Urothelium cell line (cell line): ENCODE results near the gene PRXL2A.
"Not testable (repeated sequence)": the region's sequence is repeated elsewhere in the genome, so short reads cannot be mapped to it uniquely, and the experiment has no call there.

Source experiments
- DNase-seq: peaks from one replicate; pipeline ENCODE4 v3.0.0; 2011; ENCODE audit warnings: low spot score, mixed read lengths
- FAIRE-seq: peaks from 2 replicates; lab custom pipeline; 2011; peaks lifted over from hg19 to GRCh38; lab: Jason Lieb, UNC

Gene PRXL2A

DNA sequence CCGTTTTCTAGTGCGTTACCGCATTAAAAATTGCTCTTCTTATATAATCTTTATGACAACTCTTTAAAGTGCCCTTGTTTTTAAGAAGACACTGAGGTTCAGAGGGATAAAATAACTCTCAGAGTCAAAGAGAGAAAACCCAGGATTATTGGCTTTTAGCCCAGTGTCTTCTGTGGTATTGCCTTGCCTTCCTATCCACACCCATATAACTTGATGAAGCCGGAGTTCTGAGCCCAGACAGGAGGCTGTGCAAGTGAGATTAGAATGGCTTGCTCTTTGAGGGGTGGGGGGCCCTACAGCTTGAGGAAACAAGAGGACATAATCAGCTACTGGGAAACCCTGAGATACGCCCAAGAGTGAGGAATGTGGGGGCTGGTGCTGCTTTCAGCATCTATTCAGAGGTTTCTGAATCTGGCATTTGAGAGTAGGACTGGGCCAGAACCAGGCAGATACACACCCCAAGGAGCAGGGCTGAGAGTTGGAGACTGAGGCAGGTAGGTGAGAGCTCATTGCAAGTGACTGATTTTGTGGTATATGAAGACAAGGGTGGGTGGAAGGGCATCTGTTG lies 2.3 kb downstream of the PRXL2A start:
- FAIRE-seq (no peak), DNase-seq (no peak)

DNA sequence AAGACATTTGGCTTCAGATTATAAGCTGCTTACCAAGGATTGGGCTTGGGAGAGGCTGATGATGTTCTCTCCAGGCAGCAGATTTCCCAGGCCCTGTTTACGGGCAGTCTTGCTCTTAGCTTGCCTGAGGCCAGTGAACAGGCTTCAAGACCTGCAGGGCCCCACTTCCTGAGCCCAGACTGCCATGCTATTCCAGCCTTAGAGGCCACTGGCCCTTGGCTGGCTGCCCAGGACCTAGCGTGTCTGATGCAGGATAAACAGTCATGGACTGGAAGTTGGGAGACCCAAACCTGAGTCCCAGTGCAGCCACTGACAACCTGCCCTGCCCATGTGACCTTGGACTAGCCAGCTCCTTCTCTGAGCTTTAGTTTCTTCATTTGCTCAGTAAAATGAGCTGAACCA lies 2.9 kb downstream of the PRXL2A start:
- FAIRE-seq, result no peak
- no peak for DNase-seq

DNA sequence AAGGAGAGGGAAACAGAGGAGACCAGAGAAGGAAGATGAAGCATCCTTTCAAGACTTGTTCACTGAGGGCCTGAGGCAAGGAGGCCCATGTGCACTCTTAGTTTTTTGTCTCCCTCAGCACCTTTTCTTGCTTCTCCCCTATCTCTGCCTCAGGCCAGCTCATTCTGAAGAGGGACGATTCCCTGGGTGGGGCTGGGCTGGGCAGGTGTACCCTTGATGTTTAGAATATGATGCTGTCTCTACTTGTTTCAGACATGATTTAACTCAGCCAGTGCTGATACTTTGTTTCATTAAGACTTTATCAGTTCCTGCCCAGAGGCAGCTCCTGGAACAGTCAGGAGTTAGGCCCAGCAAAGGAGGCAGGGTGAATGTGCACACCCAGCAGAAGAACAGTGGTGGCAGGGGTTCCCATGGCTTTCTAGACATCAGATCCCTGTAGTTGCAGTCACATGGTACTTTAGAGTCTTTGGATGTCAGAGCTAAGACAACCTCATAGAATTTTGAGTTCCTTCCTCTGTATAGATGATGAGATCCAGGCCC lies 3.4 kb downstream of the PRXL2A start:
- DNase-seq, result no peak
- no peak for FAIRE-seq

DNA sequence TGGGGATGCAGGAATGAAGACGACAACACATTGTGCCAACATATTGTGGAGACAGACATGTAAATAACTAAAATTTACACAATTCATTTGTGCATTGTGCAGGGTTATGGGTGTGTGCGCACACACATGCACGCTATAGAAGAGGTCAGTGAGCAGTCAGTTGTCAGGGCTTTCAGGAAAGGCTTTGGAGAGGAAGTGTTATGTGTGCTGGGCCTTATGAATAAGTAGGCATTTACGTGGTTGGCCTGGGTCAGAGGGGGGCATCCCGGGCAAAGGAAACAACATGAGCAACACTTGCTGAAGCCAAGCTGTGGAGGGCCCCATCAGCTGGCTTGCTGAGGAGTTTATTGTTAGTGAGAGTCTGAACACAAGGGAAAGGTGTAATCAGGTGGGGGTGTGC lies 4.1 kb downstream of the PRXL2A start:
- FAIRE-seq (no peak), DNase-seq (no peak)

DNA sequence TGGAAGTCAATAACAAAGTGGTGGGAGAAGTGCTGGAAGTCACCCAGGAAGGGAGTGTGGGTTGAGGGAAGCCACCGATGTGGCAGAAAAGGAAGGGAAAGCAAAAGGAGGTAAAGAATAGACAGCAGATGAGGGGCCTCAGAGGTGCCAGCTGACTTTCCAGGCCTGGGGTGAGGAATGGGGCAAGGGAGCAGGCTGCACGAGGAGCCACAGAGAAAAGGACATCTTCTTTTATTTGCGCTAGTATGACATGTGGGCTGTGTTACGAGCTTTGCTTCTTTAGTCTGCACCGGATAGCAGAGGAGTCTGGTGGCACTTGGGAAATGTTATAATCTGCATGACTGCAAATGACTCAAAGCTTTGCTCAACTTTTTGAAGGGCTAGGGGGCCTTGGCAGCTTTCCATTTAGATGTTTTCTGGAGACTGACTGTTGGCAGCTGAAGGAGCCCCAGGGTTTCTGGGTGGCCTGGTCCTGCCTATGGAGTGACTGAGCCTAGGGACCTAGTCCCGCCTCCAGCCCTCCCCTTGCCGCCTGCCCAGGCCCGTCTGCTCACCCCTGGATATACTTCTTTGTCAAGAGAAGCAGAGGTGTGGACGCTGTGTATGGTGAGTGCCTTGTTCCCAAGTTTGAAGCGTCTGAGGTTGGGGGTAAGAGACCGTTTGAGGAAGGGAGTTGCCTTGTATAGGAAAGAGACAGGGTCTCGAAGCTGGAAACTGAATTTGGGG lies 5.1 kb downstream of the PRXL2A start:
- FAIRE-seq (no peak), DNase-seq (no peak)

DNA sequence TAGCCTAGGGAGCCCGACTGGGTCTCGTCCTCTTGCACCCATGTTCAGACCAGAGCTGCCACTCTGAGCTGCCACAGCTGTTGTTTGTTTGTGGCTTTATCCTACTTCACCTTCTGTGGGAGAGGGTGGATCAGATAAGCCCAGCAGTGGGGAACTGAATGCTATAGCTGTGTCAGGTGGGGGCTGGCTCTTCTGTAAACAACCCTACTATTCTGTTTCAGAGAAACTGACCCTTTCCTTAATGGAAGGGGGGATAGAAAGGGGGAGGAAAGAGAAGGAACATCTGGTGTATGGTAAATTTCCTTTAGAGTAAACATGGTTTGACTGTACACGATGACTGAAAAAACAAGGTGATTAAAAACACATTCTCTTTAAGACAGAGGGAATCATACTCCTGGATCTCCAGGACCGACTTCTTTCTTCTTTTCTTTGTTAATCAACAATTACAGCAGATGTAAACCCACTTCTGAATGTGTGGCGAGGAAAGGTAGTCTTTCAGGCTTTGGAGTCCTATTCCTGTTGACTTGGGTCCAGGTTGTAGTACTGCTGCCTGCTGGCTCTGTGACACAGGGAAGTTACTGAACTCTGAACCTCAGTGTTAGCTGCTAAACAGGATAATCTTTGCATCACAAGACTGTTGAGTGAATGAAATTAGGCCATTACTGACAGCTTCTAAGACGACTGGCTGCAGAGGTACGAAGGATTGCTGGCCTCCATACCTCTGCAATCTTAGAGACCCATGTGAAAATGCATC lies 6.0 kb downstream of the PRXL2A start:
- no peak for DNase-seq

DNA sequence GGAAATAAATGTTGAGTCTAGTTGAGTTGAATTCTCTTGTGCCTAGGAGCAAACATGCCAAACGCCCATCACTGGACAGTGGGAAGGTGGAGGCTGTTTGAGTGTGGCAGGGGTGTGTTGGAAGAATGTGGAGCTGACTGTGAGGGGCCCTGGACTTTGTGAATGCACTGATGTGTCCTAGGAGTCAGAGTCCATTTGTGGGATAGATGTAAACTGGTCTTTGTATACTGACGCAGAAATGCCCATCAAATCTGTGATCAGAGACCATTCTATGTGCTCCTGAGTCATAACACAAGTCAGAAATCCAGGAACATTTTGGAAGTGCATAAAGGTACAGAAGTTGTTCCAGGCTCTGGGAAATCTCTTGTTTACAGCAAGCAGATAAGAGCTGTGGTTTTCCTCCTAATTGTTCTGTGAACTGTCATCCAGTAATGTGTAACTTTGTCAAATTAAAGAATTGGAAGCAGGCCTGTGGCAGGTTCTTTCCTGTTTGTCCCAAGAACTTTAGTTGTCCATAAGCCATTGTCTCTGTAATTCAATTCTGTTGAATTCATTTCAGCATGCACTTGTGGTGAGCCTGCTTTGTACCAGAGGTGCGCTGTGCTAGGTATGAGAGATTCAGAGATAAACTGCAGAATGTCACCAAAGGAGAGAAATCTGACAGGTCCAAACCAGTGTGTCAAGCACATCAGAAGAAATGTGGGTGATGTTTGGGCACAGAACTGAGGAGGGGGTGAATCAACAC lies 7.6 kb downstream of the PRXL2A start:
- no peak for FAIRE-seq
- no peak for DNase-seq

More for the DNA sequence above, 6.0 kb downstream of the PRXL2A start:
- no peak for FAIRE-seq

DNA sequence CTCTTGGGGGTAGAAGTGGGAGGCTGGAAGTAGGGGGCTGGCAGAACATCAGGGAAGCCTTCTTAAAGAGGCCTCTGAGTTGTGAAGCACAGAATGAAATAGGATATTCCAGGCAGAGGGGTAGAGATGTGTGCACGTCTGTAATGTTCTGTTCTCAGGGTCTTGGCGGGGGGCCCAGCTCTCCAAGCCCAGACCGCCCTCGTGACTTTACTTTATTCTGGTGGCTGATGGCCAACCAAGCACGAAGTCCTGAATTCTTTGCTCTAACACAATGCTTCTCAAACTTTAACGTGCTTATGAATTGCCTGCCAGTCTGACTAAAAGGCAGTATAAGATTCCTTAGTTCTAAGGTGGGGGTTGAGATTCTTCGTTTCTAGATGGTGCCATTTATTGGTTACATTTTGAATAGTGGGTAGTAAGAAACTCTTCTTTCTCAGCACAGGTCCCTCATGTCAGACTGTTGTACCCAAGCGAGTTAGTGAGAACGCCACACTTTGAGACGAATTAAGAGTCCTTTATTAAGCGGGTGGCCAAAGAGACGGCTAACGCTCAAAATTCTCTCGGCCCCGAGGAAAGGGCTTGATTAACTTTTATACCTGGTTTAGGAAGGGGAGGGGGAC lies 8.2 kb downstream of the PRXL2A start:
- DNase-seq, result no peak
- no peak for FAIRE-seq

DNA sequence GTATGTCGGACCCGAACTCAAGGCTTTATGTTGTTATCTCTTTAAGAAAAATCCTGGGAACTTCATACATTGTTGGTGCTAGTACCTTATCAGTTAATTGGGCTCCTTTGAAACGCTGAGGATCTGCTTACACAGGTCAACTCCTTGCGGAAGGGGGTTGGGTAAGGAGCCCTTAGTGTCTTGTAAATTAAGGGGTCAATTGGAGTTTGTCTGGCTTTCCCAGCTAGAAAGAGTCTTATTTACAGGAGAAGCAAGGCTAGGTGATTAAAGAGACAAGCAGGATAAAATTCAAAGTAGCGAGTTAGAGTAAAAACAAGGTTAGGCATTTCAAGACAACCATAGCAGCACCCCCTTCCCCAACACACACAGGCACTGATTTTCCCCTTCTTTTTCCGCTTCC lies 8.9 kb downstream of the PRXL2A start:
- not testable (repeated sequence) for FAIRE-seq, DNase-seq

DNA sequence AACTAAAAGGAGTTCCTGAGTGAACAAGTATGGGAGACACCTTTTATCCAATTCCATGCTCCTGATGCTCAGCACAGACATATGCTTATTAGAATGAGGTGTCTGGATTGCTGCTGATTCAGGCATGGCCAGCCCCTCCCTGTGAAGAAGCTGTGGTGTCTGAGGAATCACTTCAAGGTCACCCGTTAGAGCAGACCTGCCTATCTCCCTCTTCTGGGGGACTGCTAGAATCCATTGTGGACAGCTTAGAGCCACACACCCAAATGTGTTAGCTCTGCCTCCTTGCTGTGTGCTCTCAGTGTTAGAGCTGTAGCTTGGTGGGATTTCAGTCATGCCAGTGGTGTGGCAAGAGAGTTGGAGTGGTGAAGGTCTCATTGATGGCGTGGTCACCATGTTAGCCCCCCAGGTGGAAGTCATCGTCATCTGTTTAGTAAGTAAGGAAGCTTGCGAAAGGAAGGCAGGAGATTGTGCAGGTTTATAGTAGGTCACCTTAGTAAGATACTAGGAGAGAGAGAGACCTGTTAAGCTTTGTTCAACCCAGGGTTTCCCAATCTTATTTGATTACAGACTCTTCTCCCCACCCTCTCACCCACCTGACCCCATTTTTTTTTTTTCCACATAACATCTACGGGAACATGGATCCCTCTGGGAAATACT lies 12.8 kb downstream of the PRXL2A start:
- no peak for FAIRE-seq
- no peak for DNase-seq

DNA sequence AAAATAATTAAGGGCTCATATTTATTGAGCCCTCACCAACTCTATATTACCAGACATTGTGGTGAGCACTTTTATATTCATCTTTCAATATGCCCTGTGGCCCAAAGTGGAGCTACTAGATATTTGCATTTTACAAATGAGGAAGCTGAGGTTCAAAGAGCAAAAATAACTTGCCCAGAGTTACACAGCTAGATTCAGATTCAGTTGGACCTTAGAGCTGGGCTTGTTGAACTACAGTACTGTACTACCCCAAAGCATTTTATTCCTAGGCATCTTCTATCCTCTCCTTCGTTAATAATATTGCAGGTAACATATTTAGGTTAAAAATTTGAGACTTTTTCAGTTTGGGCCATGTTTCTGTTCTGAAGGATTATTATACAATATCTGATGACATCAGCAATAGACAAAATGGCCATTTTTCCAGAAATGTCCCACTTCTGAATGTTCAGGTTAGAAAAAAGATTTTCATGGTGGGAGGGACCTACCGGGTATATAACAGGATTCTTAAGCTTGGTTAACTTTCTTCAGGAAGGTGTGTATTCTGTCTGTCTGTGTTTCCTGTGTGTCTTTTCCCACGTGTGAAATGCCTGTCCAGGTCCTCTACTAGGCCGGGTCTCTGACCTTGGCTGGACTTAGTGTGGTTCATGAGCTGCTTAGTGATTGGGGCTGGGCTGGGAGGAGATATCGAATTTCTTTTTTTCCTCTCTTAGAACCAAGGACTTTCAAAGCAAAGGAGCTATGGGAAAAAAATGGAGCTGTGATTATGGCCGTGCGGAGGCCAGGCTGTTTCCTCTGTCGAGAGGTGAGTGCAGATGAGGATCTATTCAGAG lies 13.6 kb downstream of the PRXL2A start:
- no peak for FAIRE-seq

DNA sequence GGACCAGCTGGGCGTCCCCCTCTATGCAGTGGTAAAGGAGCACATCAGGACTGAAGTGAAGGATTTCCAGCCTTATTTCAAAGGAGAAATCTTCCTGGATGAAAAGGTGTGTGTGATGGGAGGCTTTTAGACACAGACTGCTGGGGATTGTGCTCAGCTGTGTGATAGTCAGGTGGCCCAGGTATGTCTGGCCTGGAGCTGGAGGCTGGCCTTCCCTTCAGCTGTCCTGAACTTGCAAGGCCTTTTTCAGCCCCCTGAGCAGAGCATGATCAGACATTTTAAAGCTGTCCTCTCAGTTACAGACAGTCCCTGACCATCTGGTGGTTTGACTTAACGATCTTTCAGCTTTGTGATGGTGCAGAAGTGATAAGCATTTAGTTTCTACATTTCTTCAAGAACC lies 17.6 kb downstream of the PRXL2A start:
- no peak for DNase-seq
- FAIRE-seq, result no peak

More for the DNA sequence above, 13.6 kb downstream of the PRXL2A start:
- no peak for DNase-seq

DNA sequence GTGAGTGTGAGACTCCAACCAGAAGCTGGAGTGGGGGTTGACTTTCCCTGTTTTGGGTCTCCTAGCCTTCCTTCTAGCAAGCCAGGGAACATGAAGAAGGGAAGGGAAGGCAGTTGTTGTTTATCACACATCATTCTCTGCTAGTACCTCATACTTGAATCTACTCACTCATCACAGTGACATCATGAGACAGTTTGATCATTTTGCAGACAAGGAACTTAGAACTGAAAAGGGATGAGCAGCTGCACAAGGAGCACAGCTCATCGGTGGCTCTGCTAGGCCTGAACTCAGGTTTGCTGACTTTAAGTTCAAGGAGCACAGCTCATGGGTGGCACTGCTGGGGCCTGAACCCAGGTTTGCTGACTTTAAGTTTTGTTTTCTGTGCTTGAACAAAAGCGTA lies 19.2 kb downstream of the PRXL2A start:
- DNase-seq (no peak), FAIRE-seq (no peak)

DNA sequence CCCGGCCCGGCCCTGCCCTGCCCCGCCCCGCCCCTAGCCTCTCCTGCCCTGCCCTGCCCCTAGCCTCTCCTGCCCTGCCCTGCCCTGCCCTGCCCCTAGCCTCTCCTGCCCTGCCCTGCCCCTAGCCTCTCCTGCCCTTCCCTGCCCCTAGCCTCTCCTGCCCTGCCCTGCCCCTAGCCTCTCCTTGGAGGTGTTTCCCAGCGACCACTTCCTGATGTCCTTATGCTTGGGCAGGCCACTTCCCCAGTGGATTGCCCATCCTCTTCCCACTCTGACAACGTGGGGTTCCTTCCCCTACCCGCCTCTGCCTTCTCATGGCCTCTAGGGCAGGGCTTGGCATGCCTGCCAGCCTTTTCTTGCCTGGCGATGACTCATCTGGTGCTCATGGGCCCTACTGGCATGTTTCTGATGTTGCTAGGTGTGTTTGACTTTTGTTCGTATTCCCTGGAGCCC lies 21.2 kb downstream of the PRXL2A start:
- FAIRE-seq, result peak; percentile 5
- DNase-seq, result peak; percentile 89

DNA sequence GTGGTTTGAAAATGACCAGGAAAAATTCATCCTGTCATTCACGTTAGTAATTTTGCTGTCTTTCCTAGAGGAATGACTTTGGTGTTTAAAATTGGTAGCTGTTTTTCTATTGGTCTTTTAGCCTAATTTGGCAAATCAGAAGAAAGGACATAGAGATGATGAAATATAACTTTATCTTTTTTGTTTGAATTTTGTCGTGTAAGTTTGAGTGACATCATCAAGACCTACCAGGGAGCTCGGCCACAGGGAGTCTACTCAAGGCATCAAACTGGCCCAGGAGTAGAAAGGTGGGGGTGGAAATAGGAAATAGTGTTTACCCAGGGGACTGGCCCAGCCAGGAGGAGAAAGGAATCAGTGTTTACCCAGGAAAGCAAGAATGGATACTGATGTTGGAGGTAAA lies 24.8 kb downstream of the PRXL2A start:
- FAIRE-seq, result no peak
- DNase-seq, result no peak

DNA sequence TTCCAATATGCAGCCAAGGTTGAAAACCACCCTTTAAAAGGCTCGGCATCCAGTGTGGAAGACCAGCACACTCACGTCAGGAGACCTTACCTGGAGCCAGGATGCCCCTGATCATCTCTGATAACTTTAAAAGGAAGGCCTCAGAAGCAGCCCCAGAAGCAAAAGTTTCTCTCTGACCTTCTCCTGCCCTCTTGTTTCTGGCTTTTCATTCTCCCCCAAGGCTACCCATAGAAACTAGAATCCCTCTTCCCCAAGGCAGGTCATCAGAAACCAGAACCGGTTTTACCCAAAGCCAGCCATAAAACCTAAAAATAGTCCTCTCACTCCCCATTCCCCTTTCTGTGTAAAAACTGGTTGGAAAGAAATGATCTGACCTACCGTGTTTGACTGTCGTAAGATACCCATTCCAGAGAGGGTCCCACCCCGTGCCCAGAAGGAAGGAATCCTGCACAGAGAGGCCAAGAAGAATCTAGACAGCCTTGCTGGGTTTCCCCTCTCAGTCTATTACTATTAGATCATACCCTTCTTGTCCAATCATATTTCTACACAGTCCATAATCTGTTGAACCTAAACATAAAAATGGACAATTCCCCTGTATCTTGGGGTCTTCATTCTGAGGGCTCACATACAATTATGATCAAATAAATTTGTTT lies 28.2 kb downstream of the PRXL2A start:
- DNase-seq (no peak), FAIRE-seq (no peak)

DNA sequence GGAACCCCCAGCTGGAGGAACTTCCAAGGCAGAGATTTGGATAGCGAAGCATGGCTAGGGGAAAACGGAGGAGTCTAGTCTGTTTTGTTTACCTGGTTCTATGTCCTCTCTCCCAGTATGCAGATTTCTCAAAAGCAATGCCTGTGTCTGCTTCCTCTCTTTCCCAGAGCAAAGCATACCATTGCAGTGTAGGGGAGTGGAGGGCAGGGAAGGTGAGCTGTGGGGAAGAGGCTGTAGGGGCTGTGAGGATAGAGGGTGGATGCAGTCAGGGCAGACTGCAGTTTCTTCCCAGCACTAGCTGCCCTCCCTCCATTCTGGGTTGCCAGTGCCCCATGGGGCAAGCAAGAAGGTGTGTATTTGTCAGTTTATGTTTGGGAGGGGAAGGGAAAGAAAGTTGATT lies 28.9 kb downstream of the PRXL2A start:
- FAIRE-seq, result no peak
- DNase-seq, result no peak

DNA sequence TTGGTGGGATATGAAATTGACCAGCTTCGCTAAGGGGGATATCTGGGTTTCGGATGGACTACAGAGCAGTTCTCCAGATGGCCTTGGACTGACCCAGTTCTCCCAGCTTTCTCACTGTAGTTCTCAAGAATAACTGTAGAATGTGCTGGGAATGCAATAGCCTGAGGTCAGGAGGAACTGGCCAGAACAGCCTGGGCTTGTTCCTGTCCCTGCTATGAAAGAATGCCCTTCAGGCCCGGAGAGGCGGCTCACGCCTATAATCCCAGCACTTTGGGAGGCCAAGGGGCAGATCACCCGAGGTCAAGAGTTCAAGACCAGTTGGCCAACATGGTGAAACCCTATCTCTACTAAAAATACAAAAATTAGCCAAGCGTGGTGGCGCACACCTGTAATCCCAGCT lies 33.5 kb downstream of the PRXL2A start:
- DNase-seq (no peak), FAIRE-seq (no peak)

DNA sequence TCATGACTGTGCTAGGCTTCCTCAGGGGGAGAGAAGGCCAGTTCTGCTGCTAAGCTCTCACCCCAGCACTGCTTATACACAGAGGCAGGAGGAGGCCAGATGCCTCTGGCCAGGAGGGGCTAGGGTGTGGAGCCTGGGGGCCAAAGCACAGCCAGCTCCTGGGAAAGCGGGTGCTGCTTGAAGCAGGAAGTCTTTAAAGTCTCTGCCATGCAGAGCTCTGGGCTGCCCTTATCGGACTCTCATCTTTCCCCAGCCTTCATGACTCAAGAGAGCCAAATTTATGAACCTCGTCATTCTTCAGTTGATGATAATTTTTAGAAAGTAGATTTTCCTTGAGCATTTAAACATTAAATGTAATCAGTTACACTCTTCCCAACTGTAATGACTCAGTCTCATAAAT lies 34.5 kb downstream of the PRXL2A start:
- DNase-seq, result no peak
- FAIRE-seq, result no peak
